Renal cortical epithelial cell (primary cell): ENCODE measurements around the gene TRIM16. TPM values are rescaled to one million over a fixed set of nuclear protein-coding genes. Genes with fewer than 3 reads are reported as not detected.
A peak's percentile ranks its signal among the peaks of the same experiment; 100 is the strongest.
"Not testable (repeated sequence)": the region's sequence is repeated elsewhere in the genome, so short reads cannot be mapped to it uniquely, and the experiment has no call there.

Experiments
- DNase-seq: peaks from one replicate; pipeline ENCODE4 v3.0.0-alpha.2; 2011; ENCODE audit warnings: low read depth
- total RNA-seq: library from RNA; depleted of rRNA; stranded (reverse); fragments of >200 nt; gene quantifications from 2 replicates; pipeline ENCODE4 v1.2.3, GENCODE V29; 2014

Gene TRIM16
- total RNA-seq, 1 donor from 2014 or later = 71.0 TPM

- DNase-seq = not testable (repeated sequence)
Observed at GRCh38 chr17:15616828-15617227, 67.3 kb downstream of the TRIM16 start.

GRCh38 chr17:15615850-15616249 lies 68.3 kb downstream of the TRIM16 start:
- DNase-seq = not testable (repeated sequence)

GRCh38 chr17:15613111-15613510 lies 71.0 kb downstream of the TRIM16 start:
- DNase-seq = not testable (repeated sequence)

- DNase-seq = not testable (repeated sequence)
Observed at GRCh38 chr17:15592960-15593359, 91.2 kb downstream of the TRIM16 start.

- peak; percentile 12 for DNase-seq
Observed at GRCh38 chr17:15591986-15592385, 92.1 kb downstream of the TRIM16 start.

DNA sequence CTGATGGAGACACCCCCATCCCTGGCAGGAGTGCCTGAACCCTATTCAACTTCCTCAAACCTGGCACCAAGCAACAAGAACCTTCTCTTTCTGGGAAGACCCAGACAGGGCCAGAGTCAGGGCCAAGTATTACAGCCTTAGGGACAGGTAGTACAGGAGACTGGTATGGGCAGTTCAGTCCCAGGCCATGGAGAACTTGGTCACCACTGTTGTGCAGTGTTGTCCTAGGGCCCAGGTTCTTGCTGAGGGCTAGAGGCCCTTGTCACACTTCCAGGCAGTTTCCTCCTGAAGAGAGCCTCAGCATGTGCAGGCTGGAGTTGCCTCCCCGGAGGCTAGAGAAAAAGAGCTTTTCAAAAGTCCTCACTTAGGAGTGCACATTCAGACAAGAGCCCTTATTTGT lies 93.3 kb downstream of the TRIM16 start:
- DNase-seq = not testable (repeated sequence)

DNA sequence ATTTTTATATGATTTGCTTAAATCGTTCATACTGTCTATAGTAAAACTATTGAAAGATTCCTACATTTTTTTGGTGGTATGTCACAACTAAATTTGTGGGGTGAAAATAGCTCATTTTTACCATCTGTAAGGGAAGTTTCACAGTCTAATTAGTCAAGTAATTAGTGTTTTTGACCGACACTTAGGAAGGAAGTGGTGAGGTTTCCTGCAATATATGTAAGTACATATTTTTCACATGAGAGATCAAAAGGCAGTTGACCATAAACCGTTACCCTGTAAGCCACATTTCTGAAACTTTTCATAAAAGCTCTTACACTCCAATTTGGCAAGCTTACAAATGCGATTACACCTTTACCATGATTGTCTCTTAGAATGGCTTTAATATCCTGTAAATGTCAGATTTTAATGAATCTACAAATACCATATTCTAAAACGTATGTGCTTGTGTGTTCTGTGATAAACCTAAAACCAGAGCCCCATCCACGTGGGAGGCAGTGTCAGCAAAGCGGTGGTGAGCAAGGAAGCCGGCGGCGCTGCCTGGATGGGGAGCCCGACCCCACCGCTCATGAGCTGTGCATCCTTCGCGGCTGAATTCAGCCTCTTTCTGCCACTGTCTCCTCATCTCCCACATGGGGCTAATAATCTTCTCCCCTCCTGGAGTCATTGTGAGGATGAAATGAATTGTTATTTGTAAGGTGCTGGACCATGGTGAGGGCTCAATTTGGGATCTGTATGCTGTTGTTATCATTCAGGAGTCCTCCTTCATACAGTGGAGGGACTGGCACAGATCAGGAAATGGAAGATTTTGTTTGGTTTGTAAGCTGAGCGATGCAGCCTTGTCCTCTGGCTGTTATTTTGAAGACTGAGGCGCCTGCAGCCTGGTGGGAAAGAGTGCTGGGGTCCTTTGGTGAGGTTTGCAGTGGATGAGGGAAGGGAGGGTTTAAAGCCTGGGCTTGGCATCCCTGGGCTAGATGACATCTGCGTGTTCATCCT lies 94.3 kb downstream of the TRIM16 start:
- DNase-seq = not testable (repeated sequence)

GRCh38 chr17:15588017-15588416 lies 96.1 kb downstream of the TRIM16 start:
- DNase-seq = not testable (repeated sequence)

DNA sequence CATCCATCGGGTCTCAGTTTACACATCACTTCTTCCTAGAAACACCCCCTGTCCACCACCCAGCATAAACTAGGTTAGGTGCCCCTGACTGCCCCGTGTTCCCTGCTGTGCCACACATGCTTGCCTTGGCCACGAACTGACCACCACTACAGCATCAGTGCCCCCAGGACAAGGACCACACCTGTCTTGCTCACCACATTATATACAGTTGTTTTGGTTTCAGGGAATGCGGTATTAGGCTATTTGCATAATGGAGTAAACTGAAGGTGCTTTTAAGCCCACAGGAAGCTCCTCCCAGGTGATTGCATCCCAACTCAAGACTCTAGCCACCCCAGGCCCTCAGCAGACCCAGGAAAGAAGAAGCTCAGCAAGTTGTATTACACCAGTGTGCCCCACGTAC lies 100.8 kb downstream of the TRIM16 start:
- not testable (repeated sequence) for DNase-seq

- DNase-seq = not testable (repeated sequence)
Observed at GRCh38 chr17:15581462-15581861, 102.6 kb downstream of the TRIM16 start.

Other genes with a start within 250 kb of the TRIM16 start
- 1.2 TPM in 1 of 2 replicates, not detected in the other for gene CDRT4, start 216.7 kb downstream of the TRIM16 start, total RNA-seq
- gene TVP23C, start 120.8 kb downstream of the TRIM16 start, total RNA-seq = 18.9 and 27.6 TPM in 2 replicates
- gene FBXW10B, start 64.6 kb downstream of the TRIM16 start, total RNA-seq = 0.94 and 4.0 TPM in 2 replicates
- 50.3 and 67.9 TPM in 2 replicates for gene ZNF286A, start 15.4 kb upstream of the TRIM16 start, total RNA-seq
- gene TBC1D26, start 48.0 kb upstream of the TRIM16 start, total RNA-seq = not detected in 2 replicates